ENCODE results near the gene RIMBP2.

Gene RIMBP2

DNA sequence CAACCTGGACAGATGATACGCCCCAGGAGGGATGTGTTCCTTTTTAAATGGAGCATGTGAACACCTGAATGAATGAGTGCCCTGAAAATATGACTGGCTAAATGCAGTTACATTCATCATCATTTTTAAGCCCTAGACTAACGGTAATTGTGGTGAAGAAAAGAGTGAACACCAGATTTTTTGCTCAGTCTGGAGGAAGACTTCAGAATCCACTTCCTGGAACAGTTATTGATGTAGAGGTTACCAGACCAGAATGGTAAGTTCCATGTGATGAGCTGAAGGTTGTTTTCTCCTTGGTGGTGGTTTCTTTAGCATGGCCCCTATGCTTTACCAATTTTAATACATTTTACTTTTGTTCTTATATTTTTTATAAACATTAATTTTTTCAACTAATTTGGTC, 349.1 kb downstream of the RIMBP2 start:
- H3K4me3 ChIP-seq (ENCODE audit: extremely low read depth, insufficient read depth, low read length, poor library complexity, severe bottlenecking), result no peak overlapping the region
- no peaks in the 10 kb centered on the region for H3K9me3 ChIP-seq (ENCODE audit: control insufficient read depth, low read length)
- no peak overlapping the region for H3K27ac ChIP-seq (ENCODE audit: low read depth, low read length, severe bottlenecking)
- no peaks in the 10 kb centered on the region for H3K36me3 ChIP-seq (ENCODE audit: control insufficient read depth, insufficient read depth, low read length)
- H3K4me1 ChIP-seq (ENCODE audit: control insufficient read depth, insufficient read depth, low read length, poor library complexity, severe bottlenecking), result no peaks in the 10 kb centered on the region
- no CpG with 5 or more reads among the region's 2 CpGs for WGBS, 2 experiments (ENCODE audit: insufficient coverage in 2 of 2)

DNA sequence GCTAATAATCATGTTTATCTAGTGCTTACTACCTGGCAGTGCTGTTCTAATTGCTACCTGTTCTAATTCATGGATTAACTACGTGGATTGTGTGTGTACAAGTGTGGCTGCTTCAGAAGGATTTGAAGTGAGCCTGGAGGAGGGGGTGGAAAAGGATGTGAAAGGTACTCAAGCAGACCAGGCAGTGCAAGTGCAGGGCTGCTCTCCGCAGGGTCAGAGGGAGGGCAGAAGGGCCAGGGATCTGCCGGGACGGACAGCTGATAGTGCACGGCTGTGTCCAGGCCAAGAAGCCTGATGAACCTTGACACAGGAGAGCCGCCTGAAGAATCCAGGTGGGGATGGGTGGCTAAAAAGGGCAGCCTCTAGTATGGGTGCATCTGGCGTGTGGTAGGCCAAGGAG, 349.9 kb downstream of the RIMBP2 start:
- Histone ChIP-seq H3K36me3 (ENCODE audit: control insufficient read depth, insufficient read depth, low read length) (no peaks in the 10 kb centered on the region), H3K4me1 (ENCODE audit: control insufficient read depth, insufficient read depth, low read length, poor library complexity, severe bottlenecking) (no peaks in the 10 kb centered on the region), H3K9me3 (ENCODE audit: control insufficient read depth, low read length) (no peaks in the 10 kb centered on the region), H3K4me3 (ENCODE audit: extremely low read depth, insufficient read depth, low read length, poor library complexity, severe bottlenecking) (no peak overlapping the region), H3K27ac (ENCODE audit: low read depth, low read length, severe bottlenecking) (no peak overlapping the region)
- whole genome bisulfite sequencing, 2 experiments (ENCODE audit: insufficient coverage in 2 of 2), result 84 to 92% methylated on average over 5 to 7 of the region's 7 CpGs

DNA sequence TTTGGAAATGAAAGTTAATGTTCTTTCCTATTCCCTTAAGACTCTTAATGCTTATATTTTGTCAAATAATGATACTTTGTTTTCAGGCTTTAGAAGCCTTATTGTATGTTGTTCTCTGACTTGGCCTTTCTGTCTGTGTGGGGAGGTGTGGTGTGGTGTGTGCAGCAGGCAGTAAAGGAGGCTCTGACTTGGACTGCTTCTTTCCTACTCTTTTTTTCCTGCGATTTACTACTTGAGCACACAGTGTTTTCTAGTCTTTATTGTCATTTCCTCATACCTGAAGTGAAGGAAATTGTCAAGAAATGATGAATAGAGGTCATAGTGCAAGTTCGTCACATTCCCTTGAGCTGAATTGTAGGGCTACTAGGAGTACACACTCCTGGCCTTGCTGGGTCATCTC, 351.5 kb downstream of the RIMBP2 start:
- Histone ChIP-seq H3K4me3 (ENCODE audit: extremely low read depth, insufficient read depth, low read length, poor library complexity, severe bottlenecking) (no peak overlapping the region), H3K9me3 (ENCODE audit: control insufficient read depth, low read length) (no peaks in the 10 kb centered on the region), H3K36me3 (ENCODE audit: control insufficient read depth, insufficient read depth, low read length) (no peaks in the 10 kb centered on the region), H3K27ac (ENCODE audit: low read depth, low read length, severe bottlenecking) (no peak overlapping the region), H3K4me1 (ENCODE audit: control insufficient read depth, insufficient read depth, low read length, poor library complexity, severe bottlenecking) (no peaks in the 10 kb centered on the region)
- 89 to 100% methylated on average over 1 of the region's 2 CpGs for WGBS, 2 experiments (ENCODE audit: insufficient coverage in 2 of 2)

DNA sequence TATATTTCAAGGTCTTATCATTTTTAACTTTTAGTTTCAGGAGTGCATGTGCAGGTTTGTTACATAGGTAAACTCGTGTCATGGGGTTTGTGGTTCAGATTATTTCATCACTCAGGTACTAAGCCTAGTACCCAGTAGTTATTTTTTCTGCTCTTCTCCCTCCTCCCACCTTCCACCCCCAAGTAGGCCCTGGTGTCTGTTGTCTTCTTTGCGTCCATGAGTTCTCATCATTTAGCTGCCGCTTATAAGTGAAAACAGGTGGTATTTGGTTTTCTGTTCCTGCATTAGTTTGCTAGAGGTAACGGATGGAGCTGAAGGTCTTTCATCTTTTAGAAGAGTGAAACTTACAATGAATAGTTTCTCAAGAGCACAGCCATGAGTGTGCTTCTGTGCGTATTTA, 354.0 kb downstream of the RIMBP2 start:
- Histone ChIP-seq H3K9me3 (ENCODE audit: control insufficient read depth, low read length) (no peaks in the 10 kb centered on the region), H3K4me3 (ENCODE audit: extremely low read depth, insufficient read depth, low read length, poor library complexity, severe bottlenecking) (no peak overlapping the region), H3K36me3 (ENCODE audit: control insufficient read depth, insufficient read depth, low read length) (no peaks in the 10 kb centered on the region), H3K4me1 (ENCODE audit: control insufficient read depth, insufficient read depth, low read length, poor library complexity, severe bottlenecking) (no peaks in the 10 kb centered on the region), H3K27ac (ENCODE audit: low read depth, low read length, severe bottlenecking) (no peak overlapping the region)
- WGBS, 2 experiments (ENCODE audit: insufficient coverage in 2 of 2), result 85 to 90% methylated on average over 2 to 3 of the region's 5 CpGs

DNA sequence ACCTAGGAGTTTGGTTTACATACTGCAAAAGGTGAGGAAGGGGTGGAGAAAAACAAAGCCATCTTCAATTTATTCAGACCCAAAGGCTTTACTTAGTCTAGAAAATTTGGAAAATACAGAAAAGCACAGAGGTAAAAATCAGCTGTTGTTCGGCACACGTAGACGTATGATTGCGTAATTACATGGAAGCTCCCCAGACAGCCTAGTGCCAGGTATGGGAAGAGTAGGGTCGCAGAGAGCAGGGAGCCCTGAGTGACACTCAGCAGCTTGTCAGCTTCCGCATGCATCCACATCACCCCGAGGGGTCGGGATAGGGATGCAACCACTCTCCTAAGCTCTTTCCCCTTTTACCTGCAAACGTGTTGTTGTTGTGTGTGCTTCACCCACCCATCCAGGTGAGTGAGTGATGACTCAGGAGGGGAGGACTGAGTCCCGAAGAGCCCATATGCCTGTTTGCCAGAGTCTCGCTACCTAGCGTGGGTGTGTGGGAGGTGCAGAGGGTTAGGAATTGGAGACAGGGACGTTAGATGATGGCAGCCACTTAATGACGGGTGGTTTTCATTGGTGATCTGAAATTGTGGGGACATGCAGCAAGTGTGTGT, 358.3 kb downstream of the RIMBP2 start:
- no peaks in the 10 kb centered on the region for H3K4me1 ChIP-seq (ENCODE audit: control insufficient read depth, insufficient read depth, low read length, poor library complexity, severe bottlenecking)
- H3K27ac ChIP-seq (ENCODE audit: low read depth, low read length, severe bottlenecking), result no peak overlapping the region
- no peaks in the 10 kb centered on the region for H3K9me3 ChIP-seq (ENCODE audit: control insufficient read depth, low read length)
- H3K36me3 ChIP-seq (ENCODE audit: control insufficient read depth, insufficient read depth, low read length), result no peaks in the 10 kb centered on the region
- H3K4me3 ChIP-seq (ENCODE audit: extremely low read depth, insufficient read depth, low read length, poor library complexity, severe bottlenecking), result no peak overlapping the region
- 80 to 83% methylated on average over 10 to 11 of the region's 14 CpGs for WGBS, 2 experiments (ENCODE audit: insufficient coverage in 2 of 2)

DNA sequence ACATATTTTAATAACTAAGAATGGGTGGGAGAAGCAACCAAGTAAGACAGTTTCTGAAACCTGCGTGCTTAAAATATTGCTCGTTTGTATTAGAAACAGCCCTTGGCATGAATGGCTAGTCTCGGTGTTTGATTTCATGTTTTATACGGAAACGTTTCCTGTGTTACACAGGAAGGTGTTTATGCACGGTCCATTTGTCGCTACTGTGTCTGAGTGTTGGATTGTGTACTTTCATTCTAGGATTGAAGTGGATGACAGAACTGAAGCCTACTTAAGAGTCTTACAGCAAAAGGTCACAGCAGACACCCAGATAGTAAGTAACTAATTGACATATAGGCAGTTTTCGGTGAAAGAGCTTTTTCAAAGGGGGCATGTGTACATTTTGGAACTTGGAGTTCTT, 358.9 kb downstream of the RIMBP2 start:
- no peaks in the 10 kb centered on the region for H3K36me3 ChIP-seq (ENCODE audit: control insufficient read depth, insufficient read depth, low read length)
- no peak overlapping the region for H3K27ac ChIP-seq (ENCODE audit: low read depth, low read length, severe bottlenecking)
- H3K4me1 ChIP-seq (ENCODE audit: control insufficient read depth, insufficient read depth, low read length, poor library complexity, severe bottlenecking), result no peaks in the 10 kb centered on the region
- 86 to 91% methylated on average over 4 to 7 of the region's 8 CpGs for WGBS, 2 experiments (ENCODE audit: insufficient coverage in 2 of 2)
- H3K4me3 ChIP-seq (ENCODE audit: extremely low read depth, insufficient read depth, low read length, poor library complexity, severe bottlenecking), result no peak overlapping the region
- no peaks in the 10 kb centered on the region for H3K9me3 ChIP-seq (ENCODE audit: control insufficient read depth, low read length)

DNA sequence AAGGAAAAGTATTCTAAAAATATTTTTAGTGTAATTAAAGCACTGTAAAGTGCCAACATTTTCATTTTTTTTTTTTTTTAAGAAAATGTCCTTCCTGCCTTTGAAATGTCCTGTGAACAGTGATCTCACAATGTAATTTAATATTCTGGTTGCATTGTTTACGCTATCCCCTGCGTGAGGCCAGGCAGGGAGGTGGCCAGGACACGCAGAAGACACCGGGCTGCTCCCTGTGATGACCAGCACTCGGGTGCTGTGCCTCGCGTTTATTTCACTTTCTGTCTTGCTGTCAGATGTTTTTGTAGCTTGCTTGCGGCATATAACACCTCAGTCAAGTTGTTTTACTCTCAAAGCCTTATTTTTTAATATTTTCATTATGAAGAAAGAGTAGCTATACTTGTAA, 359.9 kb downstream of the RIMBP2 start:
- Histone ChIP-seq H3K27ac (ENCODE audit: low read depth, low read length, severe bottlenecking) (no peak overlapping the region), H3K4me1 (ENCODE audit: control insufficient read depth, insufficient read depth, low read length, poor library complexity, severe bottlenecking) (no peaks in the 10 kb centered on the region), H3K9me3 (ENCODE audit: control insufficient read depth, low read length) (no peaks in the 10 kb centered on the region), H3K36me3 (ENCODE audit: control insufficient read depth, insufficient read depth, low read length) (no peaks in the 10 kb centered on the region), H3K4me3 (ENCODE audit: extremely low read depth, insufficient read depth, low read length, poor library complexity, severe bottlenecking) (no peak overlapping the region)
- WGBS, 2 experiments (ENCODE audit: insufficient coverage in 2 of 2), result 88 to 91% methylated on average over 5 to 7 of the region's 8 CpGs

DNA sequence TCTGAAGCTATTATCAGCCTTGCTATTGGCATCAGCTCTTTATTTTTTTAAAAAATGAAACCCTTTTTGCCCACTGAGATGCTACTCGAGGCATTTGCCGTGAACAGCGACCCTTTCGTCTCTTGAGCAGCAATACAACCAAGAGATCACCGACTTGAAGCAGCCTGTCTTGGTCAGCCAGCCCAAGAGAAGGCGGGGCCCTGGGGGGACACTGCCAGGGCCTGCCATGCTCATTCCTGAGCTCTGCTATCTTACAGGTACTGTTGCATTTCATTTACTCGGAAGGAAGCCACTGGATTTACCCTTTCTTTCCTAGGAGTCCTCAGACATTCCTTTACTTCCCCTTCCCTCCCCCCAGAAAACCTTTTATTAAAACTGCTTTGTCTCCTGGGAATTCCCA, 361.7 kb downstream of the RIMBP2 start:
- 61 to 75% methylated on average over 7 of the region's 7 CpGs for WGBS, 2 experiments (ENCODE audit: insufficient coverage in 2 of 2)
- Histone ChIP-seq H3K4me3 (ENCODE audit: extremely low read depth, insufficient read depth, low read length, poor library complexity, severe bottlenecking) (no peak overlapping the region), H3K9me3 (ENCODE audit: control insufficient read depth, low read length) (no peaks in the 10 kb centered on the region), H3K27ac (ENCODE audit: low read depth, low read length, severe bottlenecking) (no peak overlapping the region), H3K36me3 (ENCODE audit: control insufficient read depth, insufficient read depth, low read length) (no peaks in the 10 kb centered on the region), H3K4me1 (ENCODE audit: control insufficient read depth, insufficient read depth, low read length, poor library complexity, severe bottlenecking) (no peaks in the 10 kb centered on the region)

DNA sequence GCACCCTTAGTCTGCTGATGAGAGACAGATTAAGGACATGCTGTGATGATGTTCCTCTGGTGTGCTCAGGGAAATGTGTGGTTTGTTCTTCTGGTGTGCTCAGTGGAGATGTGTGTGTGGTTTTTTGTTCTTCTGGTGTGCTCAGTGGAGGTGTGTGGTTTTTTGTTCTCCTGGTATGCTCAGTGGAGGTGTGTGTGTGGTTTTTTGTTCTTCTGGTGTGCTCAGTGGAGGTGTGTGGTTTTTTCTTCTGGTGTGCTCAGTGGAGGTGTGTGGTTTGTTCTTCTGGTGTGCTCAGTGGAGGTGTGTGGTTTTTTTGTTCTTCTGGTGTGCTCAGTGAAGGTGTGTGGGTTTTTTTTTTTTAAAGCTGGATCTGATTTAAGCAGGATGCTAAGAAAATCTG, 363.0 kb downstream of the RIMBP2 start:
- Histone ChIP-seq H3K4me3 (ENCODE audit: extremely low read depth, insufficient read depth, low read length, poor library complexity, severe bottlenecking) (no peak overlapping the region), H3K36me3 (ENCODE audit: control insufficient read depth, insufficient read depth, low read length) (no peaks in the 10 kb centered on the region), H3K27ac (ENCODE audit: low read depth, low read length, severe bottlenecking) (no peak overlapping the region), H3K4me1 (ENCODE audit: control insufficient read depth, insufficient read depth, low read length, poor library complexity, severe bottlenecking) (no peaks in the 10 kb centered on the region), H3K9me3 (ENCODE audit: control insufficient read depth, low read length) (no peaks in the 10 kb centered on the region)

DNA sequence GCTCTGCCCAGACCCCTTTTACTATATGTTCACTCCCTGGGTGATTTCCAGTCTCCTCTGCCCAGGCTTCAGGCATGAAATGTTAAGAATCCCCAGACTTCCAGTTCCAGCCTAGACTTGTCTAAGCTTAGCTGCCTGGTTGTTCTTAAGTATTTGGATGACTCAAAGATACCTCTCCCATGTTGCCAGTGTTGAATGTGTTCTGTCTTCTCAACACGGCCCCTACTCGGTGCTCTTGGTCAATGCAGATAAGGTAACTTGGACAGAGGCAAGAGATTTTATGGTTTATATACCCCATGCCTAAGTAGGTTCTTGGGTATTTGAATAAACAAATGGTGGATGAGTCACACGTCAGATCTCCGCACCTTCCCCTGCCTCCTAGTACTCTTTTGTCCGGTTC, 364.8 kb downstream of the RIMBP2 start:
- no peaks in the 10 kb centered on the region for H3K9me3 ChIP-seq (ENCODE audit: control insufficient read depth, low read length)
- H3K27ac ChIP-seq (ENCODE audit: low read depth, low read length, severe bottlenecking), result no peak overlapping the region
- no peaks in the 10 kb centered on the region for H3K36me3 ChIP-seq (ENCODE audit: control insufficient read depth, insufficient read depth, low read length)
- 86 to 92% methylated on average over 2 to 3 of the region's 5 CpGs for WGBS, 2 experiments (ENCODE audit: insufficient coverage in 2 of 2)
- H3K4me3 ChIP-seq (ENCODE audit: extremely low read depth, insufficient read depth, low read length, poor library complexity, severe bottlenecking), result no peak overlapping the region
- H3K4me1 ChIP-seq (ENCODE audit: control insufficient read depth, insufficient read depth, low read length, poor library complexity, severe bottlenecking), result no peaks in the 10 kb centered on the region

DNA sequence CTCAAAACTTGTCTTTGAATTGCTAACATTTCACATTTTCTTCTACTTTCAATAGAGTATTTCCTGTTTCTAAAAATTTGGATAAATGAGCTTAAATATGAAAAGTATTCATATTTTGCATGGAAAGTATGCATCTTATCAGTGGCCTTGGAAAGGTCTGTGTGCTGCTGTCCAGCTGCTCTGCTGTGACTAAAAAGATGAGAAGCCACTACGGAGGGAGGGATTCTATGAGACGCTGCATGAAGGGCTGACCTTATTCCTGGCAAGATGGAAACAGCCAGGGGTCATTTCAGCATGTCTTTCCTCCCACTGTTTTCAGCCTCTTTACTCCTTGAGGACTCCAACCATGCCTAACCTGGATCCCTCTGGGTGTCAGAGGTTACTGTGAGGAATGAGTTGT, 365.4 kb downstream of the RIMBP2 start:
- no peak overlapping the region for H3K4me3 ChIP-seq (ENCODE audit: extremely low read depth, insufficient read depth, low read length, poor library complexity, severe bottlenecking)
- H3K9me3 ChIP-seq (ENCODE audit: control insufficient read depth, low read length), result no peaks in the 10 kb centered on the region
- H3K36me3 ChIP-seq (ENCODE audit: control insufficient read depth, insufficient read depth, low read length), result no peaks in the 10 kb centered on the region
- 75 to 83% methylated on average over 2 of the region's 2 CpGs for WGBS, 2 experiments (ENCODE audit: insufficient coverage in 2 of 2)
- no peak overlapping the region for H3K27ac ChIP-seq (ENCODE audit: low read depth, low read length, severe bottlenecking)
- H3K4me1 ChIP-seq (ENCODE audit: control insufficient read depth, insufficient read depth, low read length, poor library complexity, severe bottlenecking), result no peaks in the 10 kb centered on the region
